C4-2B (cell line): Measurements from ENCODE around the gene MTPN.

Source experiments
- ZFX ChIP-seq: fragments of 450-650 bp; IDR thresholded peaks from 2 replicates; pipeline ENCODE4 v1.6.1; 2017
- TF ChIP-seq, protein P1 (sequence below): fragments of 450-650 bp; conservative IDR thresholded peaks from 2 replicates; pipeline ENCODE4 v1.5.1; 2017; ENCODE audit warnings: mild to moderate bottlenecking

DNA sequence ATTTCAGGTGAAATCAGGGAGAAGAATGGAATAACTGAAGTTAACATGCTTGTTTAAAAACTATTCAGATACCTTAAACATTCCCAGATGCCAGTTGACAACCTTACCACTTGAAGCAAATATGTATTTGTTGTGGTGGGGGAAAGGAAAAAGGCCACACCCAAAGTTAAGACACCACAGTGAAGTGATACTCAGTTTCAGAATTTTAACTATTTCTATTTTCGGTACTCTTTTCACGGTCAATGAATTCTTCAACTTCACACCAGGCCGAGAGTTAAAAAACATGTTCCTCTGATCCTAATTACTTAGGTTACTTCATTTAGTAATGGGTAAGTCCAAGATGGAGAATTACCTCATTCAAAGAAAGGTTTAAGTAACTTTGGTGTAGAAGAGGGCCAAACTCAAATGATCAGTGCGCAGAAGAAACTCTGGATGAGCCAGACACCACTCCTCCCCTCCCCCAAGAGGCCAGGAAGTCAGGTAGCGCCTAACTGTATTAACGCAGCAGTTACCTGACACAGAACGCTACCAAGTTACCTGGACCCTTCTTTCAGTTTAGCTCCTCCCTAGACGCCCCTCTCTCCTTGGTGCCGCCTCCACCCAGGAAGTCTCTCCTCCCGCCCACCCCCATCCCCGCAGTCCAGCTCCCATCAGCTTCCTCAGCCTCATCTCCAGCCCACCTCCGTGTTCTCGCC lies 700 bp downstream of the MTPN start:
- TF ChIP-seq, protein P1, sequence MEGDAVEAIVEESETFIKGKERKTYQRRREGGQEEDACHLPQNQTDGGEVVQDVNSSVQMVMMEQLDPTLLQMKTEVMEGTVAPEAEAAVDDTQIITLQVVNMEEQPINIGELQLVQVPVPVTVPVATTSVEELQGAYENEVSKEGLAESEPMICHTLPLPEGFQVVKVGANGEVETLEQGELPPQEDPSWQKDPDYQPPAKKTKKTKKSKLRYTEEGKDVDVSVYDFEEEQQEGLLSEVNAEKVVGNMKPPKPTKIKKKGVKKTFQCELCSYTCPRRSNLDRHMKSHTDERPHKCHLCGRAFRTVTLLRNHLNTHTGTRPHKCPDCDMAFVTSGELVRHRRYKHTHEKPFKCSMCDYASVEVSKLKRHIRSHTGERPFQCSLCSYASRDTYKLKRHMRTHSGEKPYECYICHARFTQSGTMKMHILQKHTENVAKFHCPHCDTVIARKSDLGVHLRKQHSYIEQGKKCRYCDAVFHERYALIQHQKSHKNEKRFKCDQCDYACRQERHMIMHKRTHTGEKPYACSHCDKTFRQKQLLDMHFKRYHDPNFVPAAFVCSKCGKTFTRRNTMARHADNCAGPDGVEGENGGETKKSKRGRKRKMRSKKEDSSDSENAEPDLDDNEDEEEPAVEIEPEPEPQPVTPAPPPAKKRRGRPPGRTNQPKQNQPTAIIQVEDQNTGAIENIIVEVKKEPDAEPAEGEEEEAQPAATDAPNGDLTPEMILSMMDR = no peak
- no peak for TF ChIP-seq ZFX
